ENCODE measurements around the gene CRISPLD2. TPM values are rescaled to one million over a fixed set of nuclear protein-coding genes. Genes with fewer than 3 reads are reported as not detected.

Gene CRISPLD2
- total and polyA plus RNA-seq, 9 of the 15 experiments (the other 6 are each of a cell fraction or from before 2014, with no cell fraction given): 0.03 to 0.24 (median 0.04) TPM; not detected in 4

GRCh38 chr16:84942786-84943185 is 123.0 kb downstream of the CRISPLD2 start:
- Histone ChIP-seq H3K9me3 (replicated peaks; ENCODE audit: control insufficient read depth, insufficient read depth, low read depth, low read length) (0 out of 2 replicates have a peak, but pooled peaks cover 2% of the 10 kb centered on the region), H4K20me1 (replicated peaks; ENCODE audit: control insufficient read depth, insufficient read depth, low read length) (no peaks in the 10 kb centered on the region), H3K27ac (ENCODE audit: extremely low read depth, low read depth, low read length) (no peak overlapping the region), H3K79me2 (ENCODE audit: control insufficient read depth, insufficient read depth, low read length) (no peaks in the 10 kb centered on the region), H2AFZ (ENCODE audit: low read depth, low read length) (no peak overlapping the region), H3K9ac (ENCODE audit: insufficient read depth in 1 of 2, low read depth in 2 of 2, low read length in 2 of 2) (no peak overlapping the region; a peak in 1 of 4 replicates), H3K27me3 (ENCODE audit: control insufficient read depth in 2 of 2, insufficient read depth in 2 of 2, low read length in 2 of 2) (peaks cover 28 to 38% of the 10 kb centered on the region in 2 experiments), H3K4me3 (no peak overlapping the region), H3K4me2 (ENCODE audit: insufficient read depth, low read length) (no peak overlapping the region), H3K9me1 (ENCODE audit: control insufficient read depth, insufficient read depth, low read length) (no peaks in the 10 kb centered on the region), H3K36me3 (ENCODE audit: control insufficient read depth, insufficient read depth, low read length) (no peaks in the 10 kb centered on the region), H3K4me1 (replicated peaks in 1 of 2; ENCODE audit: control insufficient read depth in 2 of 2, insufficient read depth in 2 of 2, low read length in 2 of 2) (peaks cover 3 to 14% of the 10 kb centered on the region in 2 experiments; a peak in 3 of 5 replicates)
- no TSS peak for BruUV-seq (replicated peaks)
- DNase-seq (ENCODE audit: extremely low read depth in 1 of 4, low spot score in 3 of 4) (no peak), ATAC-seq (no peak), FAIRE-seq (no peak)
- TF ChIP-seq MYC (IDR thresholded peaks at IDR 0.05; ENCODE audit: low read depth, low read length): no peak
- TF ChIP-seq MYC (CRISPR knock-in tag; IDR thresholded peaks at IDR 0.05; ENCODE audit: borderline replicate concordance, low read depth): no peak
- TF ChIP-seq BHLHE40 (IDR thresholded peaks at IDR 0.05; ENCODE audit: low read length): no peak
- TF ChIP-seq ZNF175 (CRISPR knock-in tag; IDR thresholded peaks at IDR 0.05; ENCODE audit: low read depth): 0 out of 2 replicates have a peak, but pooled peaks have one; percentile 34
- no peak for TF ChIP-seq ZKSCAN8 (CRISPR knock-in tag; IDR thresholded peaks at IDR 0.05)
- TF ChIP-seq ZNF212 (CRISPR knock-in tag; IDR thresholded peaks at IDR 0.05): no peak
- no peak for TF ChIP-seq SAFB2 (IDR thresholded peaks at IDR 0.05; ENCODE audit: borderline replicate concordance, low read depth, low read length, severe bottlenecking)
- intact Hi-C loops (cut with micrococcal nuclease) (no loop called here), in situ Hi-C loops (cut with MboI) (no loop called here)
- WGBS (ENCODE audit: insufficient coverage, low coverage, missing lambda C conversion rate): 17% methylated on average over 4 of the region's 4 CpGs
- ChIA-PET CTCF (ENCODE audit: low intra/inter-chr PET ratio) (no interaction called here), POLR2A (interaction anchor here (0.6 kb wide), 1 partner anchor 32 kb away, joined by 4 read pairs; no protein-coding TSS in a partner anchor)
